Esophagus (tissue), 2 donors: ENCODE results near the gene SMAD2. TPM values are rescaled to one million over a fixed set of nuclear protein-coding genes. Genes with fewer than 3 reads are reported as not detected.

Experiments used
- H3K27ac ChIP-seq, 2 donors: one replicate each; pipeline ENCODE4 v1.5.1; 2013; ENCODE audit warnings: low read depth in 2 of 2, mild to moderate bottlenecking in 2 of 2, inconsistent platforms in 1 of 2, low read length in 1 of 2, moderate library complexity in 1 of 2
- H3K27me3 ChIP-seq, 2 donors: one replicate each; pipeline ENCODE4 v1.6.1; 2013; ENCODE audit warnings: low read length in 2 of 2, control low read depth in 1 of 2, mild to moderate bottlenecking in 1 of 2; ENCODE audit not compliant: insufficient read depth in 2 of 2, control insufficient read depth in 1 of 2
- H3K36me3 ChIP-seq, 2 donors: one replicate each; pipeline ENCODE4 v1.6.1; 2013; ENCODE audit warnings: low read length in 1 of 2; ENCODE audit not compliant: control insufficient read depth in 2 of 2, insufficient read depth in 2 of 2
- H3K4me1 ChIP-seq, 2 donors: one replicate each; pipeline ENCODE4 v1.6.1; 2013; ENCODE audit warnings: low read length in 1 of 2; ENCODE audit not compliant: control insufficient read depth in 2 of 2, insufficient read depth in 2 of 2
- H3K4me3 ChIP-seq, 2 donors: one replicate each; pipeline ENCODE4 v1.5.1; 2013; ENCODE audit warnings: low read length in 2 of 2, mild to moderate bottlenecking in 2 of 2, low read depth in 1 of 2, moderate library complexity in 1 of 2
- H3K9me3 ChIP-seq, 2 donors: one replicate each; pipeline ENCODE4 v1.6.1; 2013; ENCODE audit warnings: mild to moderate bottlenecking in 2 of 2, low read depth in 1 of 2, low read length in 1 of 2, moderate library complexity in 1 of 2; ENCODE audit not compliant: control insufficient read depth in 2 of 2, insufficient read depth in 1 of 2
- WGBS, 2 donors: extraction: QIAGEN DNeasy Blood & Tissue Kit; methylation state at CpG; one replicate each; pipeline ENCODE4 v1.1.7; 2013; 5-methylcytosine and 5-hydroxymethylcytosine counted together
- polyA plus RNA-seq, 2 donors: library from polyadenylated mRNA; stranded (reverse); fragments of 200-250 nt; gene quantifications; one replicate each; pipeline ENCODE4 v1.2.3, GENCODE V29; 2013
- donor health status: healthy with polysubstance abuse.
- donor health status: Bipolar disorder and iron deficiency.

Gene SMAD2
- polyA plus RNA-seq, 2 donors, result 16.1 to 31.0 TPM

GRCh38 chr18:47935321-47936055 lies 5.0 kb upstream of the SMAD2 start:
- Histone ChIP-seq H3K27me3 (no peaks in the 10 kb centered on the region), H3K27ac (no peak overlapping the region), H3K4me1 (no peaks in the 10 kb centered on the region), H3K9me3 (peaks cover 0 to 2% of the 10 kb centered on the region in 2 donors), H3K4me3 (no peak overlapping the region), H3K36me3 (no peaks in the 10 kb centered on the region)
- 79 to 88% methylated on average over 1 of the region's 1 CpG for WGBS, 2 donors

- Histone ChIP-seq H3K4me1 (no peaks in the 10 kb centered on the region), H3K27ac (no peak overlapping the region), H3K9me3 (peaks cover 0 to 2% of the 10 kb centered on the region in 2 donors), H3K4me3 (no peak overlapping the region), H3K36me3 (no peaks in the 10 kb centered on the region), H3K27me3 (no peaks in the 10 kb centered on the region)
- WGBS, 2 donors, result 80 to 88% methylated on average over 4 of the region's 4 CpGs
Observed at GRCh38 chr18:47932603-47933002, 2.1 kb upstream of the SMAD2 start.

- H3K27ac ChIP-seq, result peak overlapping the region in 1 of 2 donors; percentile 17
- no peak overlapping the region for H3K4me3 ChIP-seq
- H3K4me1 ChIP-seq, result no peaks in the 10 kb centered on the region
- no peaks in the 10 kb centered on the region for H3K36me3 ChIP-seq
- 73 to 84% methylated on average over 10 of the region's 10 CpGs for WGBS, 2 donors
- H3K27me3 ChIP-seq, result no peaks in the 10 kb centered on the region
- H3K9me3 ChIP-seq, result peaks cover 0 to 2% of the 10 kb centered on the region in 2 donors
Observed at GRCh38 chr18:47932190-47932589, 1.7 kb upstream of the SMAD2 start.

GRCh38 chr18:47931718-47932103 lies 1.3 kb upstream of the SMAD2 start:
- Histone ChIP-seq H3K36me3 (no peaks in the 10 kb centered on the region), H3K27ac (peak overlapping the region; percentile 97 to 98), H3K27me3 (no peaks in the 10 kb centered on the region), H3K4me3 (peak overlapping the region; percentile 72 to 75), H3K9me3 (peaks cover 0 to 2% of the 10 kb centered on the region in 2 donors), H3K4me1 (no peaks in the 10 kb centered on the region)
- WGBS, 2 donors, result 30 to 35% methylated on average over 8 of the region's 8 CpGs

- Histone ChIP-seq H3K27ac (peak overlapping the region; percentile 97 to 98), H3K4me1 (no peaks in the 10 kb centered on the region), H3K9me3 (peaks cover 0 to 2% of the 10 kb centered on the region in 2 donors), H3K27me3 (no peaks in the 10 kb centered on the region), H3K36me3 (no peaks in the 10 kb centered on the region), H3K4me3 (peak overlapping the region; percentile 72 to 75)
- WGBS, 2 donors, result 1% methylated on average over 95 to 107 of the region's 107 CpGs
Observed at GRCh38 chr18:47930931-47931717, 665 bp upstream of the SMAD2 start.

- H3K4me1 ChIP-seq, result no peaks in the 10 kb centered on the region
- H3K9me3 ChIP-seq, result peaks cover 0 to 2% of the 10 kb centered on the region in 2 donors
- peak overlapping the region; percentile 72 to 75 for H3K4me3 ChIP-seq
- H3K36me3 ChIP-seq, result no peaks in the 10 kb centered on the region
- H3K27me3 ChIP-seq, result no peaks in the 10 kb centered on the region
- peak overlapping the region; percentile 97 to 98 for H3K27ac ChIP-seq
- 0 to 1% methylated on average over 18 to 19 of the region's 19 CpGs for WGBS, 2 donors
Observed at GRCh38 chr18:47929681-47930198, 719 bp downstream of the SMAD2 start.

GRCh38 chr18:47928466-47928865 lies 2.0 kb downstream of the SMAD2 start:
- no peaks in the 10 kb centered on the region for H3K36me3 ChIP-seq
- no peaks in the 10 kb centered on the region for H3K27me3 ChIP-seq
- H3K9me3 ChIP-seq, result peaks cover 0 to 2% of the 10 kb centered on the region in 2 donors
- H3K4me1 ChIP-seq, result no peaks in the 10 kb centered on the region
- WGBS, 2 donors, result 18 to 24% methylated on average over 3 of the region's 3 CpGs
- H3K27ac ChIP-seq, result no peak overlapping the region
- H3K4me3 ChIP-seq, result peak overlapping the region in 1 of 2 donors; percentile 26

GRCh38 chr18:47926101-47926850 lies 4.2 kb downstream of the SMAD2 start:
- Histone ChIP-seq H3K4me1 (no peaks in the 10 kb centered on the region), H3K27ac (no peak overlapping the region), H3K4me3 (no peak overlapping the region), H3K27me3 (no peaks in the 10 kb centered on the region), H3K36me3 (no peaks in the 10 kb centered on the region), H3K9me3 (peaks cover 0 to under 1% of the 10 kb centered on the region in 2 donors)
- WGBS, 2 donors, result 54 to 59% methylated on average over 2 of the region's 2 CpGs

- Histone ChIP-seq H3K27ac (no peak overlapping the region), H3K36me3 (no peaks in the 10 kb centered on the region), H3K4me3 (no peak overlapping the region), H3K9me3 (no peaks in the 10 kb centered on the region), H3K27me3 (no peaks in the 10 kb centered on the region), H3K4me1 (no peaks in the 10 kb centered on the region)
- WGBS, 2 donors, result 94% methylated on average over 6 of the region's 6 CpGs
Observed at GRCh38 chr18:47919916-47920315, 10.5 kb downstream of the SMAD2 start.
